ENCODE measurements around the gene GALNT18.
"Not testable (repeated sequence)": the region's sequence is repeated elsewhere in the genome, so short reads cannot be mapped to it uniquely, and the experiment has no call there.

The GALNT18 gene

DNA sequence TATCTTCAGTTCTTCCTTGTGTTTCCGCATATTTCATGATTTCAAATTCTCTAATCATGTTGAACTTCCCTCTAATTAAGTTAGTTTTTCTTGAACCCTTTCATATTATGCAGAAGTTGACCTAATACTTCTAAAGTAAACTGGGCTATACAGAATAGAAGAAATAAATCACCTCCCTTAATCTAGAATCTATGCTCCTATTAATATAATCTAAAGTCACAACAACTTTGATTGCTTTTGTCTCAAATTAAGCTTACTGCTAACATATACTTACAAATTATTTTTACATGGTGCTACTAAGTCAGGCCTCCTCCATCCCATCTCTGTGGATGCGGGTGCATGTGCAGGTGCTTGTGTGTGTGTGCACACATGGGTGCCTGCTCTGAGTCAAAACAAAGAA, 241.5 kb downstream of the GALNT18 start:
- no peak for FAIRE-seq

DNA sequence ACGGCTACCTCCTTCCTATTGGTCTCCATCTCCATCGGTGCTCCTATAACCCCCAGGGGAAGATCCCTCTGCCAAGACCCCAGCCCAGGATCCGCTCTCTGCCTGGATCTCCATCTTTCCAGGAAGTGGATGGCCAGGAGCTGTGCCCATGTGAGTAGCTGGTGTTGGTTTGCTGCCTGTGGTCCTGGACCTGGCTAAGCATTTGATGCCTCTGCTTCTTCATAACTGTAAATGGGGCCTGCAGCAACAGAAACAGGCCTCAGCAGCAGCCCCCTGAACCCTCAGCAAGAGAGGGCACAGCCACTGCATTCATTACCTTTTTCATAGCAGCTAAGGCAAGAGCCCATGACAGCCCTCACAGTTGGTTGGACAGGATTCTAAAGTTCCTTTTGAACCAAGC, 242.1 kb downstream of the GALNT18 start:
- FAIRE-seq, result no peak

DNA sequence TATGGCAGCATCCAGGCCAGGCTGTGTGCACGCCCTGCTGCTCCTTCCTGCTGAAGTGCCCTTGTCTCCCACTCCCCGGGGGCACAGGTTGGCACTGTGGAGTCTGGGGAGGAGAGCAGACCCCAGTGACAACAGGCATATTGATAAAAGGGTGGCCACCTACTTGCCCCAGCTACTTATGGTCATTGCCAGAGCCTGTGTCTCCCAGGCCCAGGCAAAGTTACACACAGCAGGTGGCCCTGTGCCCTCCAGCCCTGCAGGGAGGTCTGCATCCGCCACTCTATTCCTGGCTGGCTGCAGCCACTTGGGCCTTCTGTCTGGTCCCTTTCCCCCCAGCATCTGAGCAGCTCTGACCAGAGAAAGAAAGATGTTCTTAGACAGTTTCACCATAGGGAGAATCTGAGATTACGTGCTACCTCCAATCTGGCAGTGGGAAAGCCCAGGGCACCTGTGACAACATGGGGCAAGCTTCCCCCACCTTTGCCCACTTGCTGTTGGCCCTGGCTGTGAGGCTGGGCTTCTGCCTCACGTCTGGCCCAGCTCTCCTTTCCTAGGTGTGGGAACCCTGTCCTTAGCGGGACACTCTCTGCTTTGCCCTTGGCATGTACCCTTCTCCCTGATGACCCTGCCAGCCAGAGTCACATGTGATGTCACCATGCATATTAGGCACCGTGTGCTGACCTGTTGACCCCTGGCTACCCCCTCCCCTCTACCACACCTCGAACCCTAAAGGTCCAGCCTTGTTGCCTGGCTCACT, 243.4 kb downstream of the GALNT18 start:
- FAIRE-seq, result no peak

- no peak for FAIRE-seq
Observed at GRCh38 chr11:11374358-11375148, 247.3 kb downstream of the GALNT18 start.

- FAIRE-seq, result no peak
Observed at GRCh38 chr11:11373934-11374333, 247.9 kb downstream of the GALNT18 start.

- no peak for FAIRE-seq
Observed at GRCh38 chr11:11372461-11372860, 249.3 kb downstream of the GALNT18 start.

- FAIRE-seq, result no peak
Observed at GRCh38 chr11:11370962-11371303, 250.9 kb downstream of the GALNT18 start.

DNA sequence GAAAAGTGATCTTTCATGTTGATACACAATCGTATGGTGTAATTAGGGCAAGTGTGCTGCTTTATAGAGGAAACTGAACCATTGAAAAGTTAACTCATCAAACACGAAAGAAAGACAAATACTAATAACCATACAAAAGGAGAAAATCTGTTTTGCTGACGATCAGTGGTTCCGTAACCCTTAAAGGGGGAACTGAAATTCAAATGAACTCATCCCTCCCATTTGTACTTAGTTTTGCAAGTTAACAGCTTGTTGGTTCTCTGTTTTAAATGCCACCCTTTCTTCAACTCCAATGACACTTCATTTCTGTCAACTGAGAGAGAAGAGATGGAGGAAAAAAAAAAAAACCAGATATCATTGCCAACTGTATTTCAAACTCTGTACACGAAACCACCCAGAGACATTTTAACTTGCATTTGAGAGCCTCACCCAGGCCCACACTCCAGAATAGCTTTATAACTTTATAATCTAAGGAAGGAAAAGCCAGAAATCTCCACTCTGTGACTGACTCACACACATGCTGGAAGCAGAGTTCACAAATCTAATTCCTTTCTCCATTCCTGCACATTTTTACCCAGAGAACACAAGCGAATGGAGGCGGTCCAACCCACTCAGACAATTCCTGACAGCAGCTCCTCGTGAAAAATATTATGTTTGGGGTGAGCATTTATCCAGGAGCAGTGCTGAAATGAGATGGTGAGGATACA, 251.4 kb downstream of the GALNT18 start:
- FAIRE-seq, result no peak

- FAIRE-seq, result no peak
Observed at GRCh38 chr11:11366793-11367192, 255.0 kb downstream of the GALNT18 start.

- no peak for FAIRE-seq
Observed at GRCh38 chr11:11363674-11364073, 258.1 kb downstream of the GALNT18 start.

GRCh38 chr11:11359611-11360010, 262.2 kb downstream of the GALNT18 start:
- FAIRE-seq, result no peak

DNA sequence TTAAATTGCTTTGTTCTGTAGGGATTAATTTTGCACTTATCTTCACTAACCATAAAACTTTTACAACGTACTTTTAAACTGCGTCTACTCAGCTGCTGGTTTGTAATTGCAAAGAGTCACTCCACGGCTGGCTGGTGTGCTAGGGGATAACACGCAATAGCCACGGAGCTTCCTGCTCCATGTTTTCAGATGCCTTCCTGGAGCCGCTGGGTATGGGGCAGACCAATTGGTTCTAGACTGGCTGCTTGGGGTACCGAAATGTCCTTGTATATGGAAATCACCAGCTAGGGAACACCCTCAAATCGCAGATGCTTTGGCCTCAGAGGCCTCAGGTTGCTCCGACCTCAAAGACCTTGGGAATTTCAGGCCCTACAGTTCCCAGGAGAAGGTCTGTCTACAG, 265.0 kb downstream of the GALNT18 start:
- no peak for FAIRE-seq

DNA sequence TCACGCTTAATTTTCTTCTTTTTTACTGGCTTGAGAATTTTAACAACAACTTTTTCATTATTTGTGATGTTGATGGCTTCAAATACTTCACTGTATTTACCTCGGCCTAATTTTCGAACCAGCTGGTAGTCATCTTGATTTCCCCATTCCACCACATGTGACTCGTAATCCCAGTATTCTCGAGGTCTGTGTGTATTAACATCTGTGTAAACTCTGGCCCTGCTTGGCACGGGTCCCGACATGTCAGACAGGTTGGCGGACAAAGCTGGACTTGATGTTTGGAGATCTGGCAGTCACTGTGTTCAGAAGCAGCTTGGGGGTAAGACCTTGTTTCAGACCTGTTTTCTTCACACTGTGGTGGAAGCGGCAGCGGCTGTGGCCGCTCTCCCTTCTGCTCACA, 268.9 kb downstream of the GALNT18 start, which contains the start of gene CSNK2A3:
CSNK2A3 (minus strand) TSS at position 373 of the 400 bp plus-strand sequence; CDS start at position 242, 131 bp downstream.
- peak; percentile 71 for FAIRE-seq

DNA sequence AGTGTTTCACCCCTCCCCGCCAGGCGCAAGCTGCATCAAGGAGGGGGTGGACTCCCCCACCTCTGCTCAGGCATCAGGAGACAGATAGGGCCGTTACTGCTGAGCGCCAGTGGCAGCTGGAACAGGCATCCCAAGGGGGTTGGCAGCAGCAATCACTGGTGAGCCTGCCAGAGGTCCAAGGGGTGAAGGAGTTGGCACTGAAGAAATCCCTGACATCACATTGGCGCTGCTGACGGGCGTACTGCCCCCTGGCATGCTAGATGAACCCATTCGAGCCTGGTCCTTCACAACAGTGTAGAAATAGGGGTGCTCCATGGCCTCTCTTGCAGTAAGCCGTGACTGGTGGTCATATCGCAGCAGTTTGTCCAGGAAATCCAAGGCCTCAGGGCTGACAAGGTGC, 270.0 kb downstream of the GALNT18 start:
- FAIRE-seq, result not testable (repeated sequence)

GRCh38 chr11:11351042-11351586, 270.7 kb downstream of the GALNT18 start:
- no peak for FAIRE-seq

GRCh38 chr11:11349870-11350337, 271.9 kb downstream of the GALNT18 start:
- FAIRE-seq, result no peak

DNA sequence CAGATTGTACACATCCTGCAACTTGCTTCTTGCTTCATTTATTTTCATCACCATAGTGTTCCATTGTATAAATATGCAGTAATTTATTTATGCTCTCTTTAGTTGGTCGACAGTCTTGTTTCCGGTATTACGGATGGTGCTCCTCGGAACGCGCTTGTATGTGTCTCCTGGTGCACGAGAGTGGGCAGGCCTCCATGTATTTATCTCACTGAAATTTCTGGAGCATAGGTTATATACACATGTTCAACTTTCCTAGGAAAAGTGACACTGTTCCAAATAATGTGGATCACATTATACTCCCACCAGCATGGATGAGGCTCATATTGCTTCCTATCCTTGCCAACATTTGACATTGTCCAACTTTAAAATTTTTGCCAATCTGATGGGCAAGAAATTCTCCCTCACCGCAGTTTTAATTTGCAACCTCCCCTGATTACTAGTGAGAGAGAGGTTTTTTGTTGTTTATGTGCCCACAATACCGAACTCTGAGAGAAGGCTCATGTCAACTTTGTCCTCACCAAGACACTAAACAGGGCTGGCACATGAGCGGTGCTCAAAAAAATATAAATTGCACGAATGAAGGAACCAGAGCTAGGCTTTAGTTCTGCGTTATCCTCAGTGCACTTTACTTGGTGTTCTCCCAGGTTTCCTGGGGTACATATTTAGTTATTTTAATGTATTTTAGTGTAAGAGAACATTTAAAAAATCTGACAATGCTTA, 272.5 kb downstream of the GALNT18 start:
- no peak for FAIRE-seq

- no peak for FAIRE-seq
Observed at GRCh38 chr11:11348303-11348702, 273.5 kb downstream of the GALNT18 start.

DNA sequence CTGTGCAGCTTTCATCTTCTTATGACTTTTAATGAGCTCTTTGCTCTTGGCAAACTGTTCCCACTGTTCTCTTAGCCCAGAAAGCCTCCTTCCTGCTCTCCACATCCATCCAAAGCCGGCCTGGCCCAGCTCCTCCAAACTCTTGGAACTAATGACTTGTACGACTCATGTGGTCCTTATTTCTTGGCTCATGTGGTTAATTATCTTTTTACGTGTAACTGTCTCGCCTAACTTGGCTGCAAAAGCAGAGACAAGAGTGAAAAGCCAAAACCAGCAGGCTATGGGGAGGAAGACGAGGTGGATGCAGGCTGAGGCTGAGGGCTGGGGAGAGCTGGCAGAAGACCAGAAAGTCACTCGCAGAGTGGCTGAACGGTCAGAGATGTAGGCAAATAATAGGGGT, 274.2 kb downstream of the GALNT18 start:
- no peak for FAIRE-seq

DNA sequence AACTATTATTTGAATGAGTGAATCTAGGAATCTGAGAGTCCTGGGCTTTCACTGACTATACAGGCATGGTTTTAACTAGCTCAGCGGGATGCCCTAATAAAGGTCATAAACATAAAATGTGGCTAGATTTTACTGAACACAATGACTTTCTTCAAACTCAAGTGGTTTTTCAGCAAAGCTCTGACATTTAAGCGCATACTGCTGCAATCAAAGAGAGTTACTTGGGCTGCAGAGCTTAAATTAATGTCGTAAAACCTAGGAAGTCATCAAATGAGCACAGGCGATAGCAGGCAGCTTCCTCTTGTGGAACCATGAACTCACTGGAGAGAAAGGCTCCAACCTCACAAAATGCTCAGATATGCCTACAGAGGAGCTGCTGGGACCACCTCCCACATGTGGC, 275.5 kb downstream of the GALNT18 start:
- no peak for FAIRE-seq

GRCh38 chr11:11345099-11345498, 276.7 kb downstream of the GALNT18 start:
- FAIRE-seq, result no peak

- no peak for FAIRE-seq
Observed at GRCh38 chr11:11344045-11344444, 277.8 kb downstream of the GALNT18 start.

GRCh38 chr11:11338304-11338703, 283.5 kb downstream of the GALNT18 start:
- FAIRE-seq, result no peak
